WERI-Rb-1 (cell line): ENCODE results near the gene BHMT.
"Not testable (repeated sequence)": the region's sequence is repeated elsewhere in the genome, so short reads cannot be mapped to it uniquely, and the experiment has no call there.

Experiments used
- DNase-seq: peaks from one replicate; pipeline ENCODE4 v3.0.0-alpha.2; 2020
- H3K27ac ChIP-seq: fragments of 250-450 bp; sonication (Bioruptor Pico); 2 replicates; pipeline ENCODE4 v1.5.1; 2020; ENCODE audit warnings: mild to moderate bottlenecking, moderate library complexity
- H3K27me3 ChIP-seq: fragments of 250-450 bp; sonication (Bioruptor Pico); 2 replicates; pipeline ENCODE4 v1.5.1; 2021; ENCODE audit warnings: mild to moderate bottlenecking, low read depth, moderate library complexity; ENCODE audit not compliant: insufficient read depth, severe bottlenecking
- H3K36me3 ChIP-seq: fragments of 250-450 bp; sonication (Bioruptor Pico); 2 replicates; pipeline ENCODE4 v1.5.1; 2020; ENCODE audit warnings: mild to moderate bottlenecking, moderate library complexity
- H3K4me3 ChIP-seq: 2 replicates; pipeline ENCODE4 v1.5.1; 2011; ENCODE audit warnings: low read depth, mild to moderate bottlenecking, control low read depth, low read length
- H3K9me3 ChIP-seq: fragments of 250-450 bp; sonication (Bioruptor Pico); 2 replicates; pipeline ENCODE4 v1.5.1; 2021; ENCODE audit warnings: mild to moderate bottlenecking, moderate library complexity; ENCODE audit not compliant: severe bottlenecking
- TF ChIP-seq, protein P1 (sequence below): IDR thresholded peaks from 2 replicates; pipeline ENCODE4 v1.5.1; 2011; ENCODE audit warnings: low read depth, mild to moderate bottlenecking, control low read depth, inconsistent platforms, low read length

BHMT gene

DNA sequence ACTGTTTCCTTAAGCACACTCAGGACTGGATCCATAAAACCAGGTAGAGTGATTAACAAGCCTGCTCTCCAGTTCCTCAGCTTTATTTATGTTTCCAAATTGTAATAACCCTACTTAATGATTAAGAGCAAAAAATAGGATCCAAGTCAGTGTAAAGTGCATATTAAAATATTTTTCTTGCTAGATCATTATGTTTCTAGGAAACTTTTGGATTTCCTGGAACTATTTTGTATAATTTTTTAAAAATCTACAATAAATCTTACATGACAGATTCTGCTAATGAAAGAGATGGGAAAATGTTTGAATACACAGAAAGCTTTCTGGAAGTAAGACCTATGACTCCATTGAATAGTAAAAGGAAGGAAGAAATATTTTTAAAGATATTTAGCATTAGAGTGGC lies 35.5 kb downstream of the BHMT start:
- Histone ChIP-seq H3K9me3 (no peaks in the 10 kb centered on the region), H3K27ac (no peak overlapping the region), H3K36me3 (no peaks in the 10 kb centered on the region), H3K27me3 (no peaks in the 10 kb centered on the region), H3K4me3 (no peak overlapping the region)
- TF ChIP-seq, protein P1, sequence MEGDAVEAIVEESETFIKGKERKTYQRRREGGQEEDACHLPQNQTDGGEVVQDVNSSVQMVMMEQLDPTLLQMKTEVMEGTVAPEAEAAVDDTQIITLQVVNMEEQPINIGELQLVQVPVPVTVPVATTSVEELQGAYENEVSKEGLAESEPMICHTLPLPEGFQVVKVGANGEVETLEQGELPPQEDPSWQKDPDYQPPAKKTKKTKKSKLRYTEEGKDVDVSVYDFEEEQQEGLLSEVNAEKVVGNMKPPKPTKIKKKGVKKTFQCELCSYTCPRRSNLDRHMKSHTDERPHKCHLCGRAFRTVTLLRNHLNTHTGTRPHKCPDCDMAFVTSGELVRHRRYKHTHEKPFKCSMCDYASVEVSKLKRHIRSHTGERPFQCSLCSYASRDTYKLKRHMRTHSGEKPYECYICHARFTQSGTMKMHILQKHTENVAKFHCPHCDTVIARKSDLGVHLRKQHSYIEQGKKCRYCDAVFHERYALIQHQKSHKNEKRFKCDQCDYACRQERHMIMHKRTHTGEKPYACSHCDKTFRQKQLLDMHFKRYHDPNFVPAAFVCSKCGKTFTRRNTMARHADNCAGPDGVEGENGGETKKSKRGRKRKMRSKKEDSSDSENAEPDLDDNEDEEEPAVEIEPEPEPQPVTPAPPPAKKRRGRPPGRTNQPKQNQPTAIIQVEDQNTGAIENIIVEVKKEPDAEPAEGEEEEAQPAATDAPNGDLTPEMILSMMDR = no peak
- no peak for DNase-seq

DNA sequence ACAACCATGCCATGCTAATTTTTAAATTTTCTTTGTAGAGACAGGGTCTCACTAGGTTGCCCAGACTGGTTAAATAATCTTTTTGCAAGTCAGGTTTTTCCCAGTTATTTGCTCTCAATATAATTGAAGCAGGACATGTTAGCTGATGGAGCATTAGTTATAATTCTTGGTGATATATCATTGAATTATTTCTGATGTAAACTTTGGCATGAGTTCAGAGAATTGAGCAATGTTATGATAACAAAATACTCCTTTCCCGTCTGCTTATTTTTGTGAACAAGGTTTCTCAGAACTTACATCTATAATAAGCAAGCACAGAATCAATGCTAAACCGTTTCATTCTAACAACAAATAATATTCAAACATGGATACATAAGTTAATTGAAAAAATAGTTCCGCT lies 37.8 kb downstream of the BHMT start:
- DNase-seq = no peak
- Histone ChIP-seq H3K27me3 (no peaks in the 10 kb centered on the region), H3K4me3 (no peak overlapping the region), H3K27ac (no peak overlapping the region), H3K36me3 (no peaks in the 10 kb centered on the region), H3K9me3 (no peaks in the 10 kb centered on the region)
- TF ChIP-seq, protein P1 = no peak

DNA sequence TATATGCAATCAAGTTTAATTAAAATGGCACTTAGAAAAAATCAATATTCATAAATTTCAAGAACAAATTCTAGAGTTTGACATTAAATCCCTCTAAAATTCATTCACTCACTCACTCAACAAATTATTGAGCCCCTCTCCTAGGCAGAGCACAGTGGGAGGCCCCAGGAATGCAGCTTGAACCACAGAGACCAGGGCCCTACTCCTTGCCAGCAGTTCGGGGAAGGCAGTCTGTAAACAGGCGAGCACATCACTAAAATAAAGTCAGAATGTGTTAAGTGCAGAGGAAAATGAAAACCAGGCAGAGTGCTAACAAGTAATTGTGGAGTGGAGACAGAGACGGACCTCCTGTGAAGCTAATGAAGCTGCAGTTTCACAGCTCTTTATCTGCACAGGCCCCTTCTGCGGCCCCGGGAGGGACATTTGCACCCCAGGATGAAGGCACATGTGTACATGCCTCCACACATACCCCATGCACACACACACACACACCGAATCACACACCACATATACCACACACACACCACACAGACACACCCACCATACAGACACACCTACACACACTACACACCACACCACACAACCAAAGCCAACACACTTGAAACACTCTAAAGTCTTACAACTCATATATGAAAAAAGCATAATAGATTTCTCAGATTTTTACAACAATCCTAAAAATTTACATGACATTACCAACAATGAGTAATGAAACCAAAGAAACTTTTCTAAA lies 40.5 kb downstream of the BHMT start:
- DNase-seq = no peak

DNA sequence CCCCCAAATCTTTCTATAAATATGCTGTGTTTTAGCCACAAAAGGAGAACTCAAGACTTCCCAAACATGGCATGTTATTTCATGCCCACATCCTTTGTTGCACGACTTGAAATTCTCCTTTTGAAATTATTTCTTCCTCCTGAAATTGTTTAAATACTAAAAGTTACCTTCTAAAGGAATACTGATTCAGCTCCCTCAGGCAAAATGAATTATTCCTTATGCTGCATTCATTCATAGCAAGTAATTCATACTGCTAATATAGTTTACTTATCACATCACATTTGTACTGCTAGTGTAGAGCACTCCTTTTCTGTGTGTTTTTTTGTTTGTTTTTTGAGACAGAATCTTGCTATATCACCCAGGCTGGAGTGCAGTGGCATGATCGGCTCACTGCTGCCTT lies 45.7 kb downstream of the BHMT start:
- TF ChIP-seq, protein P1 = no peak
- Histone ChIP-seq H3K27me3 (no peaks in the 10 kb centered on the region), H3K27ac (no peak overlapping the region), H3K9me3 (no peaks in the 10 kb centered on the region), H3K4me3 (no peak overlapping the region), H3K36me3 (no peaks in the 10 kb centered on the region)
- DNase-seq = no peak

More for the DNA sequence above, 40.5 kb downstream of the BHMT start:
- Histone ChIP-seq H3K9me3 (no peaks in the 10 kb centered on the region), H3K36me3 (no peaks in the 10 kb centered on the region), H3K27me3 (no peaks in the 10 kb centered on the region), H3K27ac (no peak overlapping the region), H3K4me3 (no peak overlapping the region)
- TF ChIP-seq, protein P1 = no peak

DNA sequence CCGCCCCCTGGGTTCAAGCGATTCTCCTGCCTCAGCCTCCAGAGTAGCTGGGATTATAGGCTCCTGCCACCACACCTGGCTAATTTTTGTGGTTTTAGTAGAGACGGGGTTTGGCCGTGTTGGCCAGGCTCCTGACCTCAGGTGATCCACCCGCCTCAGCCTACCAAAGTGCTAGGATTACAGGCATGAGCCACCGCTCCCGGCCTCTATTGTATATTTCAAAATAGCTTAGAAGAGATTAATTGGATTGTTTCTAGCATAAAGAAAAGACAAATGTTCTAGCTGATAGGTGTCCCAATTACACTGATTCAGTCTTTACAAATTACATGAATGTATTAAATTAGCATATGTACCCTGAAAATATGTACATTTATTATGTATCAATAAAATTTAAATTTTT lies 50.0 kb downstream of the BHMT start:
- H3K27ac ChIP-seq = not testable (repeated sequence)

DNA sequence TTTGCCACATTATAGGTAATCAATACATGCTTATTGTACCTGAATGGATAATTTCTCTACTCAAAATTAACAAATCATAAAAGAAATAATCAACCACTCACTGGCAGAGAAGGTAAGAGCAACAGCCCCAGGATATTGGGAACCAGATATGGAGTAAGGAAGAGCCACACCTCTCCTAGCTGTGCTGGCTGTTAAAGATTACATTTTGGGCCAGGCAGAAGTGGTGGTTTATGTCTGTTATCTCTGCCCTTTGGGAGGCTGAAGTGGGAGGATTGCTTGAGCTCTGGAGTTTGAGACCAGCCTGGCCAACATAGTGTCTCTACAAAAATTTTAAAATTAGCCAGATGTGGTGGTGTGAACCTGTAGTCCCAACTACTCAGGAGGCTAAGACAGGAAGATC lies 56.4 kb downstream of the BHMT start:
- Histone ChIP-seq H3K27me3 (no peaks in the 10 kb centered on the region), H3K36me3 (no peaks in the 10 kb centered on the region), H3K4me3 (no peak overlapping the region), H3K9me3 (no peaks in the 10 kb centered on the region), H3K27ac (no peak overlapping the region)
- DNase-seq = no peak
- TF ChIP-seq, protein P1 = no peak

More for the DNA sequence above, 50.0 kb downstream of the BHMT start:
- H3K36me3 ChIP-seq, H3K9me3 ChIP-seq, H3K4me3 ChIP-seq, H3K27me3 ChIP-seq: not testable (repeated sequence)
- DNase-seq = peak; percentile 65
